A673 (cell line): Measurements from ENCODE around the gene ATOSB.

Source experiments
- CTCF ChIP-seq: fragments of 300-800, 200-600 bp; sonication (generic); conservative IDR thresholded peaks from 2 replicates; pipeline ENCODE4 v1.5.1; 2017; ENCODE audit warnings: low read depth, mild to moderate bottlenecking, antibody characterized with exemption, low read length, moderate library complexity, mixed read lengths
- EZH2 ChIP-seq: fragments of 200-600 bp; sonication (generic); IDR thresholded peaks from 2 replicates; pipeline ENCODE4 v1.6.1; 2017; ENCODE audit warnings: borderline replicate concordance, low read depth, mild to moderate bottlenecking, mixed read lengths, antibody characterized with exemption, low read length; ENCODE audit not compliant: poor library complexity, severe bottlenecking

DNA sequence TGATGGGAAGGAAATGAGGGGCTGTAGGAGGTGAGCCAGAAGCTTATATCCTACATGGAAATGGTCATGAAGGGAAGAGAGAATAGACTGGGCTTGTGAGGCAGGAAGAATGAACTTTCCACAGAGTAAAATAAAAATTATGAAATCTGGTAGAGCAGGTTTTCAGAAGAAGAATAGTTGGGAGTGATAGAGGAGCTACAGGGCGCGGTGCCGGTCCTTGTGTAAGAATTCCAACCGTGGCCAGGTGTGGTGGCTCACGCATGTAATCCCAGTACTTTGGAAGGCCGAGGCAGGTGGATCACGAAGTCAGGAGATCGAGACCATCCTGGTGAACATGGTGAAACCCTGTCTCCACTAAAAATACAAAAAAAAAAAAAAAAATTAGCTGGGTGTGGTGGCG is 37.3 kb upstream of the ATOSB start:
- TF ChIP-seq CTCF, result no peak
- no peak for TF ChIP-seq EZH2
